A673 (cell line): Measurements from ENCODE around the gene ADRA2A.

ENCODE experiments used
- EZH2 ChIP-seq: fragments of 200-600 bp; sonication (generic); IDR thresholded peaks from 2 replicates; pipeline ENCODE4 v1.6.1; 2017; ENCODE audit warnings: borderline replicate concordance, low read depth, mild to moderate bottlenecking, mixed read lengths, antibody characterized with exemption, low read length; ENCODE audit not compliant: poor library complexity, severe bottlenecking
- TF ChIP-seq, protein P1 (sequence below): fragments of 300-800, 200-600 bp; sonication (generic); conservative IDR thresholded peaks from 2 replicates; pipeline ENCODE4 v1.5.1; 2017; ENCODE audit warnings: low read depth, mild to moderate bottlenecking, antibody characterized with exemption, low read length, moderate library complexity, mixed read lengths

- TF ChIP-seq, protein P1, sequence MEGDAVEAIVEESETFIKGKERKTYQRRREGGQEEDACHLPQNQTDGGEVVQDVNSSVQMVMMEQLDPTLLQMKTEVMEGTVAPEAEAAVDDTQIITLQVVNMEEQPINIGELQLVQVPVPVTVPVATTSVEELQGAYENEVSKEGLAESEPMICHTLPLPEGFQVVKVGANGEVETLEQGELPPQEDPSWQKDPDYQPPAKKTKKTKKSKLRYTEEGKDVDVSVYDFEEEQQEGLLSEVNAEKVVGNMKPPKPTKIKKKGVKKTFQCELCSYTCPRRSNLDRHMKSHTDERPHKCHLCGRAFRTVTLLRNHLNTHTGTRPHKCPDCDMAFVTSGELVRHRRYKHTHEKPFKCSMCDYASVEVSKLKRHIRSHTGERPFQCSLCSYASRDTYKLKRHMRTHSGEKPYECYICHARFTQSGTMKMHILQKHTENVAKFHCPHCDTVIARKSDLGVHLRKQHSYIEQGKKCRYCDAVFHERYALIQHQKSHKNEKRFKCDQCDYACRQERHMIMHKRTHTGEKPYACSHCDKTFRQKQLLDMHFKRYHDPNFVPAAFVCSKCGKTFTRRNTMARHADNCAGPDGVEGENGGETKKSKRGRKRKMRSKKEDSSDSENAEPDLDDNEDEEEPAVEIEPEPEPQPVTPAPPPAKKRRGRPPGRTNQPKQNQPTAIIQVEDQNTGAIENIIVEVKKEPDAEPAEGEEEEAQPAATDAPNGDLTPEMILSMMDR: no peak
- TF ChIP-seq EZH2: no peak
Observed at GRCh38 chr10:111102359-111102837, 25.6 kb downstream of the ADRA2A start.
